ENCODE results near the gene ARPC5.

- TF ChIP-seq CTCF (IDR thresholded peaks at IDR 0.05) (no peak), POLR2AphosphoS5 (IDR thresholded peaks at IDR 0.05; ENCODE audit: low read depth, low read length) (no peak), SIN3A (IDR thresholded peaks at IDR 0.05; ENCODE audit: borderline replicate concordance, insufficient read depth, low read depth, low read length) (no peak)
- TF ChIP-seq, protein P1, sequence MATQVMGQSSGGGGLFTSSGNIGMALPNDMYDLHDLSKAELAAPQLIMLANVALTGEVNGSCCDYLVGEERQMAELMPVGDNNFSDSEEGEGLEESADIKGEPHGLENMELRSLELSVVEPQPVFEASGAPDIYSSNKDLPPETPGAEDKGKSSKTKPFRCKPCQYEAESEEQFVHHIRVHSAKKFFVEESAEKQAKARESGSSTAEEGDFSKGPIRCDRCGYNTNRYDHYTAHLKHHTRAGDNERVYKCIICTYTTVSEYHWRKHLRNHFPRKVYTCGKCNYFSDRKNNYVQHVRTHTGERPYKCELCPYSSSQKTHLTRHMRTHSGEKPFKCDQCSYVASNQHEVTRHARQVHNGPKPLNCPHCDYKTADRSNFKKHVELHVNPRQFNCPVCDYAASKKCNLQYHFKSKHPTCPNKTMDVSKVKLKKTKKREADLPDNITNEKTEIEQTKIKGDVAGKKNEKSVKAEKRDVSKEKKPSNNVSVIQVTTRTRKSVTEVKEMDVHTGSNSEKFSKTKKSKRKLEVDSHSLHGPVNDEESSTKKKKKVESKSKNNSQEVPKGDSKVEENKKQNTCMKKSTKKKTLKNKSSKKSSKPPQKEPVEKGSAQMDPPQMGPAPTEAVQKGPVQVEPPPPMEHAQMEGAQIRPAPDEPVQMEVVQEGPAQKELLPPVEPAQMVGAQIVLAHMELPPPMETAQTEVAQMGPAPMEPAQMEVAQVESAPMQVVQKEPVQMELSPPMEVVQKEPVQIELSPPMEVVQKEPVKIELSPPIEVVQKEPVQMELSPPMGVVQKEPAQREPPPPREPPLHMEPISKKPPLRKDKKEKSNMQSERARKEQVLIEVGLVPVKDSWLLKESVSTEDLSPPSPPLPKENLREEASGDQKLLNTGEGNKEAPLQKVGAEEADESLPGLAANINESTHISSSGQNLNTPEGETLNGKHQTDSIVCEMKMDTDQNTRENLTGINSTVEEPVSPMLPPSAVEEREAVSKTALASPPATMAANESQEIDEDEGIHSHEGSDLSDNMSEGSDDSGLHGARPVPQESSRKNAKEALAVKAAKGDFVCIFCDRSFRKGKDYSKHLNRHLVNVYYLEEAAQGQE (IDR thresholded peaks at IDR 0.05; ENCODE audit: insufficient read depth in 1 of 2, low read depth in 2 of 2, low read length in 1 of 2) = no peak
These were observed 42.2 kb downstream of the ARPC5 start for GRCh38 chr1:183593356-183593755.
